HG03139 (cell line): Measurements from ENCODE around the gene XG.
A peak's percentile ranks its signal among the peaks of the same experiment; 100 is the strongest.
"Not testable (repeated sequence)": the region's sequence is repeated elsewhere in the genome, so short reads cannot be mapped to it uniquely, and the experiment has no call there.

Experiments
- ATAC-seq: cut with Tn5 transposase; IDR thresholded peaks from one replicate; pipeline ENCODE4 v1.9.1; 2021; ENCODE audit not compliant: unreplicated experiment

The XG gene

DNA sequence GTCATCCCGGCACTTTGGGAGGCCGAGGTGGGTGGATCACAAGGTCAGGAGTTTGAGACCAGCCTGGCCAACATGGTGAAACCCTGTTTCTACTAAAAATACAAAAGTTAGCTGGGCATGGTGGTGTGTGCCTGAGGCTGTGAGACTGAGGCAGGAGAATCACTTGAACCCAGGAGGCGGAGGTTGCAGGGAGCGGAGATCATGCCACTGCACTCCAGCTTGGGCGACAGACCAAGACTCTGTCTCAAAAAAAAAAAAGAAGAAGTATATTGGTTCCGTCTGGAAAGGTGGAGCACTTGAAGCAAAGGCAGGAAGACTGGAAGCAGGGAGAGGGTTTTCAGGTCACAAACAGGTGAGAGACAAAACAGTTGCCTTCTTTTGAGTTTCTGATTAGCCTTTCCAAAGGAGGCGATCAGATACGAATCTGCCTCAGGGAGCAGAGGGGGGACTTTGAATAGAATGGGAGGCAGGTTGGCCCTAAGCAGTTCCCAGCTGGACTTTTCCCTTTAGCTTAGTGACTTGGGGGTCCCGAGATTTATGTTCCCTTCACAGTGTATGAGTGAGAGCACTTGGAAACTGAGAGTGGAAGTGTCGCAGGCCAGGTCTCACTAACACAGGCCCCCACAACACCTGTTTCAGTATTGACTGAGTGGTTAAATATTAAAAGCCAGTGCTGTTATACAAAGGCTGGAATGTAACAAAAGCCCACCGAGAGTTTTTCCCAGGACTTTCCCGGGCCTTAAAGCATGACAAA lies 28.8 kb downstream of the XG start:
- ATAC-seq: peak; percentile 63

DNA sequence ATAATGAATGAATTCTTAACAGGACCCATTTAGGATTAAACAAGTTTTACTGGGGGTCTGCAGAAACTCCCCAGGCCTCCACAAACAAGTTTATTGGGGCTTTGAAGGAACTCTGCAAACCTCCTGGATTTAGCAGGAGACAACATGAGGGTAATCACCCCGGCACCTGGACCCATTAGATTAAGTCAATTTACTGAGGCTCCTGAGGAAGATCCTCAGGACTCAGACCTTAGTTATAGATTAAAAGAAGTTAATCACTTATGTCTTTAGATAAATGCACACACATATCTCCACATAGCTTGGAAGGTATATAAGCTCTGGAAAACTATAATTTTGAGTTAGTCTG lies 29.4 kb downstream of the XG start:
- ATAC-seq: no peak

DNA sequence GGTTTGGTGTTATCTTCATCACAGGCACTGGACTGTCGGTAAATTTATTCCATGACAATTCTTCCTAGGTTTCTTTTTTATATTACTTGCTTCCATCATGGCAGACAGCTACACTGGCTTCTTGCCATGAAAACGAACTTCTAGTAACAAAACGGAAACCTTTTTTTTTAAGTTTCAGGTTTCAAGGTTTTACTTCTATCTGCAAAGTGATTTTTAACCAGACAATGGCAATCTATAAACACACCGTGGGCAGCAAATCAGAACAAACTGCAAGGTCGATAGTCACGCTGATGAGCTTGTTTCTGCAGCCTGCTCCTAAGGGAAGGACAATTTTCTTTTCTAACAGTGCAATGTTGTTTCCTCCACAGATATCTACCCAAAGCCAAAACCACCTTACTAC lies 29.9 kb downstream of the XG start:
- ATAC-seq: no peak

DNA sequence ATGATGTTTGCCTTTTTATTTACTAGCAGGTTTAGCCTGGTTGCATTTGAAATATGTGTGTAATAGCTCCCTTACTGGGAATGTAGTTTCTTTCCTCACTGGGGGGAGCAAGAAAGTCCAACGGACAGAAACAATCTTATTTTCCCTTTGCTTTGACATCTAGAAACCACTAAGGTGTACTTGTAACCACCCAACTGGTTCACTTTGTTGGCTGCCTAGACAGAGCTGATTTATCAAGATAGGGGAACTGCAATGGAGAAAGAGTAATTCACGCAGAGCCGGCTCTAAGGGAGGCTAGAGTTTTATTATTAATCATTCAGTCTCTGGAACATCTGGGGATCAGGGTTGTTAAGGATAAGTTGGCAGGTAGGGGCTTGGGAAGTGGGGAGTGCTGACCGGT lies 30.3 kb downstream of the XG start:
- ATAC-seq: no peak

DNA sequence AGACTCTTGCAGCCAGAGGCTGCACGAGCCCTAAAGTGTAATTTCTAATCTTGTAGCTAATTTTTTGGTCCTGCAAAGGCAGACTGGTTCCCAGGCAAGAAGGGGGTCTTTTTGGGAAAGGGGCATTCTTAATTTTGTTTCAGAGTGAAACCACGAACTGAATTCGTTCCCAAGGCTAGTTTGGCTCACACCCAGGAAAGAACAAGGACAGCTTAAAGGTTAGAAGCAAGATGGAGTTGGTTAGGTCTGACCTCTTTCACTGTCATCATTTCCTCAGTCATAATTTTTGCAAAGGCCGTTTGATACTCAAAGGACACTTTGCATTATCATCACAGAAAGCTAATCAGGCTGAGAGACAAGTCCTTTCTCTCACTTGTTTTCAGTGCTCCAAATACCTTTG lies 30.9 kb downstream of the XG start:
- no peak for ATAC-seq

DNA sequence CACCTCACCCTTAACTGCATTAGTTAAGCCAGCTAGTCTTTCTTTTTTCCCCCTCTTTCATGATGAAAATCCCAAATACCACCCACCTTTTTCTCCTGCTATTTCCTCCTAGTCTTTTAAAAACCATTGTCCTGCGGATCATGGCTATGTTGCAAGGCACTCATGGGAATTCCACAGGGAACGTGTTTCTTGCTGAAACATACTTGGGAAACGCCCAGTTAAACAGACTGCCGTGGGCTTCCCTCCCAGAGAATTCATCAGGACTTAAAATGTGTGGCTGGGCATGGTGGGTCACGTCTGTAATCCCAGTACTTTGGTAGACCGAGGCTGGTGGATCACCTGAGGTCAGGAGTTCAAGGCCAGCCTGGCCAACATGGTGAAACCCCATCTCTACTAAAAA lies 32.2 kb downstream of the XG start:
- ATAC-seq: no peak

DNA sequence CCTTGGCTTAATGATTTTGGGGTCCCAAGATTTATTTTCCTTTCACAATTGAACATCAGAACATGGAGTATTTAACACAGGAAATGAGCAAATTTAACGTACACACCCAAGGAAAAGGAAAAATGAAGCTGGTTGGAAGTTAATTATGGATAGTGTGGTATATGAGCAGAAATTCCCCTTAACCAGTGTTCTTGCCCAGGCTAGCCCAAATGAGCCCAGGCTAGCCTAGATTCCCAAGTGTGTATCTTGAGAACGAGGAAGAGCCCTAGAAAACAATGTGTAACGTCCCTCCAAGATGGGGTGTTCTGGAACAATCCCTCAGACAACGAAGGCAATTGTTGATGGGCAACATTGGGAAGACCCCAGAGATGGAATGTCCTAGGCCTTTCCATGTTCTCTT lies 33.7 kb downstream of the XG start:
- ATAC-seq: no peak

DNA sequence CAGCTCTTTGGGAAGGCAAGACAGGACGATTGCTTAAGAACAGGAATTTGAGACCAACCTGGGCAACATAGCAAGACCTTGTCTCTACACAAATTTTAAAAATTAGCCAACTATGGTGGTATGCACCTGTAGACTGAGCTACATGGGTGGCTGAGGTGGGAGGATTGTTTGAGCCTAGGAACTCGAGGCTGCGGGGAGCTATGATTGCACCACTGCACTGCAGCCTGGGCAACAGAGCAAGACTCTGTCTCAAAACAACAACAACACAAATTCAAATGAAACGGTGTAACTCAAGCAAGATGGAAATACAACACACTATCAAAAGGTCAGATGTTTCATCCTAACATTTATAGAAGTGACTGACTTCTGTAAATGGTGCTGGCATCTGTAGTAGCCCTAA lies 37.1 kb downstream of the XG start:
- ATAC-seq: no peak

DNA sequence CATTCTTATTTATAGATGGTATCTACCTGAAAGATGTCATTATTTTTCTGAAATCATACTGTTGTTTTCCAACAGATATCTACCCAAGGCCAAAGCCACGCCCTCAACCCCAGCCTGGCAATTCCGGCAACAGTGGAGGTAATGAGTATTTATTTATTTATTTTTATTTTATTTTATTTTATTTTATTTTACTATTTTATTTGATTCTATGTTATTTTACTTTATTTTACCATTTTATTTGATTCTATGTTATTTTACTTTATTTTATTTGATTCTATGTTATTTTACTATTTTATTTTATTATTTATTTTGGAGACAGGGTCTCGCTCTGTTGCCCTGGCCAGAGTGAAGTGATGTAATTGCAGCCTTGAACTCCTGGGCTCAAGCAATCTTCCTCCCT lies 37.7 kb downstream of the XG start:
- ATAC-seq: no peak

DNA sequence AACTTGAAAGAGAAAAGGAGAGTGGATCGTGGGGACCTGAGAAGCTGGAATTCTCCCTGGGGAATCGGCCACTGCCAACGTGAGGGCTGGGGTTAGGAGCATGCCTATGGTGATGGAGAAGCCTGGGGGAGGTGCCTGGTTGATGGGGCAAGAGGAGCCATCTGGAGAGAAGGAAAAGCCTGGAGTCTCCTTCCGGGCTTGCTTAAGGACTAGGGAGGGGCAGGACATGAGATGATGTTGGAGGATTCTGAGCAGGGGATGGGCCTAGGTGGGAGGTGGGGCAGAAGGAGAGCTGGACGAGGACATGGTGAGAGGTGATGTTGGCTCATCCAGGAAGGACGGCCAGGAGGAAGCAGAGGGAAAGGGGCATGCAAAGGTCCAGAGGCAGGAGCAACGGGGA lies 41.9 kb downstream of the XG start:
- no peak for ATAC-seq

DNA sequence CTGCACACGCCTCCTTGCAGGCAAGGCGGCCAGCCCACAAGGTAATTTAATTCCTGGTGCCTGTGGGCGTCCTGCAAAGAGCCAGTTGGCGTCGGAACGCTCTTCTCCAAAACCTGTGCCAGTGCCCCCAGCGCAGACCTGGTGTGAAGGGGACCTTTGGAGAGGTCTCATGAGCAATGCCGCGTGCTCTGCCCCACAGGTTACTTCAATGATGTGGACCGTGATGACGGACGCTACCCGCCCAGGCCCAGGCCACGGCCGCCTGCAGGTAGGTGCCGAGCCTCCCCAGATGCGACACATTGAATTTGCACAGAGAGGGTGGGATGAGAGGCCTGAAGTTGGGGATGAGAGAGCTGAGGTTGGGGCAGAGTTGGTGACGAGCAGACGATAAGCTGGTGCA lies 42.5 kb downstream of the XG start:
- no peak for ATAC-seq

DNA sequence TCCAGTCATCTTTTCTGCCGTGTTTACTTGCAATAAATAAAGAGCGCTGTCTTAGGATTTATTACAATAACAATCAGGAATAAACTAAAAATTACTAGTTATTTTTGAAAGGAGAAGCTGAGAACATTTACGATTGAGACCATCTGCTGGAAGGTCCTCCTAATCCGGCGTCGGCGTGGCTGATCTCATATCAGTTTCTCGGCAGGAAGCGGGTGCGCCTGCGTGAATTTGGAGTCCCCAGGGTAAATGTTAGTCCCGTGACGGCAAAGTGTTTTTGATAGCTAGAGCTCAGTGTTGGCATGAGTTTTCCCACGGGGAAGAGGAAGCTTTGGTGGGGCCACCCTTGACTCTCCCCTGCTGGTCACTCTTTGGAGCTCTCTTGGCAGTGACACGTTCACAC lies 45.0 kb downstream of the XG start:
- not testable (repeated sequence) for ATAC-seq

DNA sequence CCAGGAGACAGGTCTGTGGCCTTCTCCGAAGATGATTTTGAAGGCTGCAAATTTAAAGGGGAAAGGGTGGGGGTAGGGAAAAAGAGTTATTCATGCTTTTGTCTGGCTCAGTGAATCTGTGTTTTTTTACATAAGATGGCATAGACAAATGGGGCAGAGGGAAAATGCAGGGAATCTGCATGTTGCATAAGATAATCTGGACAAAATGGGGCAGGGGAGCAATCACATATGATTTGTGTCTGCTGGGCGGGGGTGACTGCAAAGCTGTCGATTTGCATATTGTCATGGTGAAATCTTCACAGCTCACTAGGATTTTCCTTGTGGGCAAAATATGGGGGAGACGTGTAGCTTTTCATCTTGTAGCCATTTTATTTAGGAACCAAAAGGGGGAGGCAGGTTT lies 47.5 kb downstream of the XG start:
- no peak for ATAC-seq

DNA sequence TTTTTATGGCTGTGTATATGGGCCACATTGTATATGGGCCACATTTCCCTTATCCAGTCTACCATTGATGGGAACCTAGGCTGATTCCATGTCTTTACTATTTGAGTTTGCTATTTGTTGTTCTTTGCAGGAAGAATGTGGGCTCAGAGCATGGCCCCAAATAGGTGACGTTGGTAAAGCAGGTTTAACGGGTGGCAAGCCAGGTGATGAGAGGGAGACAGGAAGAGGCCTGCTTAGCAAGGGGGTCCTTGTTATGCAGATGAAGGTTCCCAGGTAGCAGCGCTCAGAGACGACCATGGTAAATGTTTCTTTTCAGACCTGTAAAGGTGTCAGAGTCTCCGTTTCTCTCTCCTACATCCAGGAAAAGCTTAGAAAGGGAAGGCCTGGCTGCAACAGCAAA lies 48.1 kb downstream of the XG start:
- ATAC-seq: not testable (repeated sequence)

DNA sequence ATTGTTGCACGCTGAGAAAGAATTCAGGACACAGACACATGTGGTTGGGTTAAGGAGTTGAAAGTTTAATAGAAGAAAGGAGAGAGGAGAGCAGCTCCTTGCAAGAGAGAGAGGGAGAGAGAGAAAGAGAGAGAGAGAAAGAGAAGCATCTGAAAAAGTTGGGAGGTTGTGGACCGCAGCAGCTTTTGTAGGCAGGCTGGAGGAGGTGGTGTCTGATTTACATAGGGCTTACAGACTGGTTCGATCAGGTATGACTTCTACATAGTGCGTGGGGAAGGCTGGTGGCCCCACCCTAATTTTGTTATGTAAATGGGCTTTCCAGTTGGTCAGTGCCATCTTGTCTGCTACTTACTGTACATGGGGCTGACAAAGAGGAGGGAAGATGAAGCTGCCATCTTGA lies 49.4 kb downstream of the XG start:
- ATAC-seq: no peak

DNA sequence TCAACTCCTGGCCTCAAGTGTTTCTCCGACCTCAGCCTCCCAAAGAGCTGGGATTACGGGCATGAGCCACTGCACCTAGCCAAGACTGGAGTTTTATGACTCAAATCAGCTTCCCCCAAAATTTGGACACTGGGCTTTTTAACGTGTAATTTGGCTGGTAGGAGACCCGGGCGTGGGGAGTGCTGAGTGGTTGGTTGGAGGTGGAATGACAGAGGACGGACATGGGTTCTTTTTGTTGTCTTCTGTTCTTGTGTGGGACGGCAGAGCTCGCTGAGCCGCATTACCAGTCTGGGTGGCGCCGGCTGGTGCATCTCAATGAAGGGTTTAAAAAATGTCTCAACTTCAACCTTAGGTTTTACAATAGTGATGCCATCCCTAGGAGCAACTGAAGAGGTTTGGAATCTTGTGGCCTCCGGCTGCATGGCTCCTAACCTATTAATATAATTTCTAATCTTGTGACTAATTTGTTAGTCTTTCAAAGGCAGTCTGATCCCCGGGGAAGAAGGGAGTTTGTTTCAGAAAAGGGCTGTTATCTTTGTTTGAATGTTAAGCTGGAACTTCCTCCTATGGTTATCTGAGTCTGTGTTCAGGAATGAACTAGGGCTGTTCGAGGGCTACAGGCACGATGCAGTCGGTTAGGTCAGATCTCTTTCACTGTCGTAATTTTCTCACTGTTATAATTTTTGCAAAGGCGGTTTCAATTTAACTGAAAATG lies 50.7 kb downstream of the XG start:
- ATAC-seq: not testable (repeated sequence)

DNA sequence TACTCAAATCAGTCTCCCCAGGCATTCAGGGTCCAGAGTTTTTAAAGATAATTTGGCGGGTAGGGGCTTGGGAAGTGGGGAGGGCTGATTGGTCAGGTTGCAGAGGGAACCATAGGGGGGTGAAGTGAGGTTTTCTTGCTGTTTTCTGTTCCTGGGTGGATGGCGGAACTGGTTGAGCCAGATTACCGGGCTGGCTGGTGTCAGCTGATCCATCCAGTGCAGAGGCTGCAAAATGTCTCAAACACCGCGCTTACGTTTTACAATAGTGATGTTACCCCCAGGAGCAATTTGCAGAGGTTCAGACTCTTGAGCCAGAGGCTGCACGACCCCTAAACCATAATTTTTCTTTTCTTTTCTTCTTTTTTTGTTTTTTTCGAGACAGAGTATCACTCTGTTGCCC lies 51.6 kb downstream of the XG start:
- ATAC-seq: not testable (repeated sequence)

DNA sequence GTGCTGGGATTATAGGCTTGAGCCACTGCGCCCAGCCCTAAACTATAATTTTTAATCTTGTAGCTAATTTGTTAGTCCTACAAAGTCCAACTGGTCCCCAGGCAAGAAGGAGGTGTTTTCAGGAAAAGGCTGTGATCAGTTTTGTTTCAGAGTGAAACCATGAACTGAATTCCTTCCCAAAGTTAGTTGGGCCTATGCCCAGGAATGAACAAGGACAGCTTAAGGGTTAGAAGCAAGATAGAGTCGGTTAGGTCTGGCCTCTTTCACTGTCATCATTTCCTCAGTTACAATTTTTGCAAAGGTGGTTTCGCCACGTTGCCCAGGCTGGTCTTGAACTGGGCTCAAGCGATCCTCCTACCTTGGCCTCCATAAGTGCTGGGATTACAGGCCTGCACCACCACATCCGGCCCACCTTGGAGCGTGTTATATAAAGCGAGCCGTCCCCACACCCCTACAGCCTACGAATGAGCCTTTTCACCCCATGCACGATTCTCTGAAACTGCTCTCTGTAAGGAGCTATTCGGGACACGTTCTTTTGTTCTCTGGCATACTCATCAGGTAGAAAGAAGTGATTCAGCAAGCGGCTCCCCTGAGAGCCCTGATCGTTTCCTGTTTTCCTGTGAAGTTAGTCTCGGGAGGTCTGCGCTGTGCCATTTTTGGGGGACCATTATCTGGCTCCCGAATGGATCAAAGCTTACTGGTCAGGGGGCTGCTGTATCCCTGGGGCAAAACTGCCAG lies 52.4 kb downstream of the XG start:
- not testable (repeated sequence) for ATAC-seq

DNA sequence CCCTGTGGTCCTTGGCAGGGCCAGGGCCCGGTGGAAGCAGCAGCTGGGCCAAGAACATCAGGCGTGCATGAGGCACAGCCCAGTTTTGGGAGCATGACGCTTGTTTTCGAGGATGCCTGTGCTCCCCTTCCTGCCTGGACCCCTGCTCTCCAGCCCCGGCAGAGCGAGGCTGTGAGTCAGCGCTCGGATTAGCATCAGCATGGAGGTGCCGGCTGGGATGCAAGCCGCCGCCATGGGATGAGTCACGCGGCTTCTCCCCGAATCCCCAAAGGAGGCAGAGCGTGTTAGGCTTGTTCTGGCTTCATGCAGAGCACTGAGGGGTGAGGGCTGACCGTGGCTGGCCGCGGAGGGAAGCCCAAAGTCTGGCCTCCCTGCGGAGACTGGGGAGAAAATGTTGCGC lies 53.0 kb downstream of the XG start:
- ATAC-seq: not testable (repeated sequence)

DNA sequence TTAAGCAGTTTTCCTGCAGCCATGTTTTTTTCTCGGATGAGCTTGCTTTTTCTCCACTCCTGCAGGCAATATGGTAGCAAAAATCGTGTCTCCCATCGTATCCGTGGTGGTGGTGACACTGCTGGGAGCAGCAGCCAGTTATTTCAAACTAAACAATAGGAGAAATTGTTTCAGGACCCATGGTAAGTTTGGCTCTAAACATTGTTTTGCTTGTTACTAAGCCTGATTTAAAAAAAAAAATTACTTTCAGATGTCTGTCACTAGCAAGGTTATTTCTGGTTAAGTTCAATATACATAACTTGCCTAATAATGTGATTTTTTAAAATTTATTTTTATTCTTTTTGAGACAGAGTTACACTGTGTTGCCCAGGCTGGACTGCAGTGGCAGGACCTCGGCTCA lies 59.4 kb downstream of the XG start:
- no peak for ATAC-seq

DNA sequence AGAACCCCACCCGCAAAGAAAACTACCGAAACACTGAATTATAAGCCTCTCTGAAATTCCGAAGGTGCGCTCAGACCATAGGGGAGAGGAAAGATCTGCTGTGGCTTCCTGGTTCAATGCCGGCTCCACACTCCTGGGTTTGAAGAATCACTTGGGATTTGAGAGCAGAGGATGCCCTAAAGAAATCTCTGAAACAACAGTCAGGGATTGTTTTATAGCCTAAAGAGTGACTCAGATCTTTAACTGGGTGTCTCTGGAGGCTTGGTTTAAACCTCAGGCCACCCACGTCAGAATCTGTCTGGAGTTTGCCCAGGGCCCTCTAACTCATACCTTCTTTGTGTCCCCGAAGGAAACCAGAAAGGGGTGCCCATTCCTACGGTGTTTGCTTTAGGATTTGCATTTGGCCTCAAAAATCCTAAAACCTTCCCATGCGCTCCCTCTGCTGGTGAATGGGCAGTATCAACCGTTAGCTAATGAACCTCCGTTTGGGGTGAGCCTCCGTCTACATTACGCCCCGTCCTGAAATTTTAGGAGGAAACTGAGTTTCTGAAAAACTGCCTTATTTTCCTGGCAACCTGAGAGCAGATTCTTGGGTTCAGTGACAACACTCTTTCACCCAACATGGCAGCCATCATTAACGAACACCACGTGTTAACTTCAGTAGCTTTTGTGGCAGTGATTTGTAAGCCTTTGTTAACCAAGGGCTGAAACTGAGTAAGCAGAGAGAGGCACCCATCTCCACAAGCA lies 60.5 kb downstream of the XG start:
- not testable (repeated sequence) for ATAC-seq
